Umbilical cord (tissue), 2 donors: ENCODE measurements around the gene SEC23B. TPM values are rescaled to one million over a fixed set of nuclear protein-coding genes. Genes with fewer than 3 reads are reported as not detected.
"Not testable (repeated sequence)": the region's sequence is repeated elsewhere in the genome, so short reads cannot be mapped to it uniquely, and the experiment has no call there.

ENCODE experiments used
- DNase-seq: peaks from one replicate; pipeline ENCODE4 v3.0.0-alpha.2; 2015; ENCODE audit warnings: low spot score
- total RNA-seq: library from RNA; depleted of rRNA; stranded (reverse); fragments of >200 nt; gene quantifications from one replicate; pipeline ENCODE4 v1.2.3, GENCODE V29; 2014; ENCODE audit warnings: low replicate concordance; ENCODE audit not compliant: insufficient read depth

SEC23B gene
- total RNA-seq, 1 donor from 2014 or later, result 27.0 TPM

DNA sequence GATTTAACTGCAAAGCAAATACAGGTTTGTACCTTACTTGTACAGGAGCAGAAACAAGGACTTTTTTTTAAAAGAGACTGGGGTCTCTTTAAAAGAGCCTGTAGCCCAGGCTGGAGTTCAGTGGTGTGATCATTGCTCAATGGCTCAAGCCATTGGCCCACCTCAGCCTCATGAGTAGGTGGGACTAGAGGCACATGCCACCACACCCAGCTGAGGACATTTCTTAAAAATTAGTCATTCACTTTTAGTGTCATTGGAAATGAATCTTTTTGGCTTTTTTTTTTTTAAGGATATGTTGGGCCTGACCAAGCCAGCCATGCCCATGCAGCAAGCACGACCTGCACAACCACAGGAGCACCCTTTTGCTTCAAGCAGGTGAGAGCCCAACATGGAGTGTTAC is 16.9 kb downstream of the SEC23B start:
- DNase-seq, result no peak

DNA sequence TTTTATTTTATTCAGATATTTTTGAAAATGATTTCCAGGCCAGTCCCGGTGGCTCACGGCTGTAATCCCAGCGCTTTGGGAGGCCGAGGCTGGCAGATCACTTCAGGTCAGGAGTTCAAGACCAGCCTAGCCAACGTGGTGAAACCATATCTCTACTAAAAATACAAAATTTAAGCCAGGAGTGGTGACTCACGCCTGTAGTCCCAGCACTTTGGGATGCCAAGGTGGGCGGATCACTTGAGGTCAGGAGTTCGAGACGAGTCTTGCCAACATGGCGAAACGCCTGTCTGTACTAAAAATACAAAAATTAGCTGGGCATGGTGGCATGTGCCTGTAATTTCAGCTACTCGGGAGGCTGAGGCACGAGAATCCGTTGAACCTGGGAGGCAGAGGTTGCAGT is 19.0 kb downstream of the SEC23B start:
- DNase-seq, result not testable (repeated sequence)

DNA sequence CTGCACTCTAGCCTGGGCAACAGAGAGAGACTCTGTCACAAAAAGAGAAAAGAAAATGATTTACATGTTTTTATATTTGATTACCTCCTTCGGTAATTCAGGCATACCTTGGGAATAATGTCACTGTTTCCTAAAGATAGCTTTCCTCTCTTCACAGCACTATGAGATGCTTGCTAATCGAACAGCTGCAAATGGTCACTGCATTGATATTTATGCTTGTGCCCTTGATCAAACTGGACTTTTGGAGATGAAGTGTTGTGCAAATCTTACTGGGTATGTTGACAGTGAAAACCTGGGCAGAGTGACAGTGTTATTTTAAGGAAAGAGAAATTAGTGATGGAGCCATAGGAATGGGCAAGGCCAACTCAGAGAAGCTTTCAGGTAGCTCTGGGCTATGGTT is 19.6 kb downstream of the SEC23B start:
- DNase-seq, result no peak

DNA sequence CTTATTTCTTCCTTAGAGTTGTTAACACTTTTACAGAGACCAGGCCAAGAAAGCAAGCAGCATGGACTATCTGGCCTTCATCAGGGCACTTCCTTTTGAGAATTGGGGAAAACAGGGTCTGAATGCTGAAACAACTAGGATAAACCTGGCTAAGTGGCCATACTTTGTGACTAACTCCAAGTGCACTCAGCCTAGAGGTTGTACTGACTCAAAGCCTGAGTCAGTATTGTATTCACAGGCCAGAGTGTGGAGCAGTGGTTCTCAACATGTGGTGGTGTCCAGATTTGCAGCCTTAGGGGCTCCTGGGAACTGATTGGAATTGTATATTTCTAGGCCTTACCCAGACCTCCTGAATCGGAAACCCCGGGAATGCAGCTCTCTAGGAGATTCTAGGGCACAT is 20.1 kb downstream of the SEC23B start:
- DNase-seq, result no peak

GRCh38 chr20:18529041-18529440 is 21.3 kb downstream of the SEC23B start:
- DNase-seq, result no peak

GRCh38 chr20:18532626-18533025 is 24.9 kb downstream of the SEC23B start:
- DNase-seq, result no peak

DNA sequence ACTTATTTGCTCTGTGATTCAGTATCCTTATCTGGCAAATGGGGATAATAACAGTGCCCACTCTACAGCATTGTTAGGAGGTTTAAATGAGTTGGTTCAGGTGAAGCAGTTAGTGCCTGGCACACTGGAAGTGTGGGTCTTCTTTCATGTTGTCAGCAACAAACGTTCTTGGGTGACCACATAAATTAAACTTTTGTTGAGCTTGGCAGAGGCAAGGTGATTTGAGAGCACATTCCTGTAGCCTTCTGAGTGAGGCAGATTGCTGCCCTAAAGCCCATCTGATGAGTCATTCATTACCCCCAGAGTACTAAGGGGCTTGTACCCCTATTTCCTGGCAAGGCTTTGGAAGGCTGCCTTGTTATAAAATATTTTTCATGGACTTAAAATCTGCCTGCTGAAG is 25.8 kb downstream of the SEC23B start:
- DNase-seq, result no peak

GRCh38 chr20:18533978-18534644 is 26.4 kb downstream of the SEC23B start:
- DNase-seq, result no peak

- DNase-seq, result no peak
Observed at GRCh38 chr20:18537651-18538050, 29.9 kb downstream of the SEC23B start.

DNA sequence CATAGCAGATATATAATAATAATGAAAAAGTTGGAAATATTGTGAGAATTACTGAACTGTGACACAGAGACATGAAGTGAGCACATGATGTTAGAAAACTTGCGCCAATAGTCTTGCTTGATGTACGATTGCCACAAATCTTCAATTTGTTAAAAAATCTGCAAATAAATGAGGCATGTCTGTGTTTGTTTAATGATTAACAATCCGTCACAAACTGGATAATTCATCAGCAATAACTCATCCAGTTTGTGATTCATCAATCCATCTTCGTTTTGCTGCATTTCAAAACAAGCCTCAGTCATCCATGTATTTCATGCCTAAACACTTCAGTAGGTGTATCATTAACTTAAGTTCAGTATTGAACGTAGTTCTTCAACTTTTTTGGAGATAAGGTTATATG is 34.0 kb downstream of the SEC23B start:
- no peak for DNase-seq

DNA sequence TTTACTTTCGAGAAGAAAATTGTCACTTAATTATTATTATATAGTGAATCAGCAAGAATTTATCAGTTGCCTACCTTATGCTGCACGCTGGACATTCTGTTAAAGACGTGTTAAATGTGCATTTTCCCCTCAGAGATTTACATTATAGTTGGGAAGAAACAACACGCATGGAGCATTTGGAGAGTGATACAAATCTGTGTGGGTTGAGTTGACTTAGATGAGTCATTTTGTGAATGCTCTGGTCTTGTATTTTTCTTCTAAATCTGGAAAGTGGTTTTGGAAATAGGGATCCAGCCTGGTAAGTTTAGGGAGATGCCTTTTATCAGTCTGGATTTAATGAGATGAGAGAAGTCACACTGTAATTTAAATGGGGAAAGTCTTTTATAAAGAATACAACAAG is 35.5 kb downstream of the SEC23B start:
- no peak for DNase-seq

- no peak for DNase-seq
Observed at GRCh38 chr20:18543932-18544331, 36.2 kb downstream of the SEC23B start.

DNA sequence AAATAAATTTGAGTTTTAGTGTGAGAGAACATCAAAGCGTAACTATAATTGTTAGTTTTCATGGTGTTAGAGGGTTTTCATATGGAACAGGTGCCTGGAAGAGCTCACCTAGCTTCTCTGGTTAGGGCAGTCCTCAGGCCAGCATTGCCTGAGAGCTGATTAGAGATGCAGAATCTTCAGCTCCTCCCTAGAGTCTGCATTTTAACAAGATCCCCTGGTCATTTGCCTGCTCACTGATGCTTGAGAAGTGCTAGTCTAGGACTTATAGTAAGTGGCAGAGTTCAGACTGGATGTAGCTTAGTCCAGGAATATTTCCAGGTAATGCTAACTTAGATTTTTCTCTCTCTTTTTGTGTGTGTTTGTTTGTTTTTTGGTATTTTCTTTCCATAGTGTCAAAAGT is 37.8 kb downstream of the SEC23B start:
- no peak for DNase-seq

- no peak for DNase-seq
Observed at GRCh38 chr20:18548465-18548864, 40.7 kb downstream of the SEC23B start.

GRCh38 chr20:18553746-18554145 is 46.0 kb downstream of the SEC23B start:
- no peak for DNase-seq

DNA sequence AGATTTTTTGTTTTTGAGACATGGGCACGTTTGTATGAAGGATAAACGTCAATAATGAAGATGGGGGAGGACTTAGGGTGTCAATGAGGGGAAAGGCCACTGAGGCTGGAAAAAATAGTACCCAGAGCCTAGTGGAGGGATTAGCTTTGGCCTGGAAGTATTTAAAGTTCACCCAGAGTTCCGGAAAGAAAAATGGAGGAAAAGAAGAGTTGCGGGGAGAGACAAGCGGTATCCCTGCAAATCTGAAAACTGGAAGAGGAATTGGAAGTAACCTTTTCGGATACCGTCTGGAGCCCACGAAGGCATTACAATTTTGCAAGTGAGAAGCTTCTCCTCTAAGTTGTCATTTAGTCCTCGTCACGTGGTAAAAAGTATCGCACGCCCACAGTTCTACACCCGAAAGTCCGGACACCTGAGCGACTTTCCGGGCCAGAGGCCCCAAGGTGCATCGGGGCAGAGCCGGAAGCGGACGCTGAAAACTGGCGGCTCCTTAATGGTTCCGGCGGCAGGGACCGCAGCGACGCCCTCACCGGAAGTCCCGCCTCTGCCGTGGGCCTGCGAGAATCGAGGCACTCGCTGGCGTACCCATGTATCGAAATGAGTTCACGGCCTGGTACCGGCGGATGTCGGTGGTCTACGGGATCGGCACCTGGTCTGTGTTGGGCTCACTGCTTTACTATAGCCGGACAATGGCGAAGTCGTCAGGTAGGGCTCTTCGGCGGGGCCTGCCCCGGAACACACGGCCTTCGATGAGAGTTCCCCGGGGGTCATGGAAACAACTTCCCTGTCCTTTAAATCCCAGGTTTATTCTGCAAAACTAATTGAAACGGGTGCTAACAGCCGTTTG is 59.4 kb downstream of the SEC23B start, which contains the start of gene SMIM26:
Gene SMIM26, plus strand, starts transcription at position 541 of the 847 bp plus-strand sequence. Its CDS starts 47 bp downstream, at position 588.
- DNase-seq, result peak; percentile 95

DNA sequence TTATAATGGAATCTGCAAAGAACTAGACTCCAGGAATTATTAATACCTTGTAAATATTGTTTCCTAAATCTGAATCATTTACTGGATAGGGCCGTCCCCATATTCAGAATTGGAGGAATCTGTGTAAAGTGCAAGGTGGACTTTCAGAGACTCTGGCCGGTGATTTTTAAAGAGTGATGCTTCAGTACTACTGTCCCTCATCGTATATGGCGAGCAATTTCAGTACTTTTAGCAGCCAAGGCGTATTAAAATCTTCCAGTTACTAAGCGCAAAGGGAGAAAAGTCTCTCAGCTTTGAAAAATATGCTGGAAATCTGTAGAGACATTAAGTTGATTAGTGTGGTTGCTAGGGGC is 60.0 kb downstream of the SEC23B start:
- DNase-seq, result no peak

DNA sequence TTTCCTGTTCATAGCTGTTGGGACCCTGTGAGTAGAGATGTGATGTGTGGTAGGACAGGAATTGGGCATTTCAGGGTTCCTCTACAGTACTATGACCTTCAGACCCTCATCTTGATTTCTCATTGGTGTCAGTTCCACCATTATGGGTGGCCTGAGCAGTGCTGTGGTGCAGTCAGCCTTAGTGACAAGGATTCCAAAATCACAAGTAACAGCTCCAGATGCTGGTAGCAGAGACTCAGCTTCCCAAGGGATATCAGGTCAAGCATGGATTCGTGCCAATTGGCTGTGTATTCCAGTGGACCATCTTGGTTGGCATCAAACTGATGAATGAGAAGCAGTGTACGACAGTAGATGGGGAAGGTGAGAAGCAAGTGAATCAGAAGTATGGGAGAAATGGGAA is 63.3 kb downstream of the SEC23B start:
- no peak for DNase-seq

- DNase-seq, result no peak
Observed at GRCh38 chr20:18571578-18571977, 63.8 kb downstream of the SEC23B start.

DNA sequence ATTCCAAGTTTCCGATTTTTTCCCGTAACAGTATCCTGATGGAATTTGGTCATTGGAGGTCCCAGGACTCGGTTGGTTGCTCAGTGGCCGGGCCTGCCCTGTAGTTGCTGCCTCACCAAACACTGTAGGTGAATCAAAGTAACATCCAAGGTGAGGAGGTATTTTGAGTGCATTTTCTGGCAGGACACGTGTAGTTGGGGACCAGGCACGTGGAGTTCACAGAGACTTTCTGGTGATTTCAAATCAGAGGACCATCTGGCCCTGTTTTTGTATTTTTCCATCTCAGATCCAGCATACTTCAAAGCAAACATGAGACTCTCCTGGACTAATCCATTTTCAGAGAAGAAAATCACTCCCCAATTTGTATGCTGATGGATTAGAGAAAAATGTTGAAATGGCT is 70.2 kb downstream of the SEC23B start:
- no peak for DNase-seq

DNA sequence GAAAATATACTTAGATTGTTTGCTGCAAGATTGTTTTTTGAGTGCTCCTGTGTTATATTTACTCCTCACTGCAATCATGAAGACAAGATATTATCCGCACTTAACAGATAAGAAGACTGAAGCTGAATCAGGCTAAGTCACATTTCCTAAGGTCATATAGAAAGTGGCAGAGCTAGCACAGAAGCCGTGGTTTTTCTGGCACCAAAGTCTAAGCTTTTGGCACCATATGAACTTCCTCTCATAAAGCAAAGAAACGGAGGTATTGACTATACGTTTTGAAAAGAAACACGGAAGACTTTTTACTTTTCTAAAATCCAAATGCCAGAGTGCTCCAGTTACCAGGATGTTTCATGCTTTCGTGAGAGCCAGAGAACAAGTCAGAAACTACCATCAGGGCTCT is 70.8 kb downstream of the SEC23B start:
- DNase-seq, result no peak

- DNase-seq, result no peak
Observed at GRCh38 chr20:18580012-18580411, 72.3 kb downstream of the SEC23B start.

- no peak for DNase-seq
Observed at GRCh38 chr20:18585134-18585533, 77.4 kb downstream of the SEC23B start.
